Mucosa of rectum (tissue), 2 donors: ENCODE measurements around the gene C16orf86.

Experiments used
- H3K27ac ChIP-seq, 2 donors: one replicate each; pipeline ENCODE4 v1.7.0; 2013; ENCODE audit warnings: inconsistent platforms in 2 of 2, low read depth in 2 of 2, low read length in 2 of 2
- H3K27me3 ChIP-seq, 2 donors: one replicate each; pipeline ENCODE4 v1.7.0; 2013; ENCODE audit warnings: low read length in 2 of 2; ENCODE audit not compliant: control insufficient read depth in 2 of 2, insufficient read depth in 2 of 2
- H3K36me3 ChIP-seq, 2 donors: one replicate each; pipeline ENCODE4 v1.7.0; 2013; ENCODE audit warnings: low read length in 2 of 2; ENCODE audit not compliant: control insufficient read depth in 2 of 2, insufficient read depth in 2 of 2
- H3K4me1 ChIP-seq, 2 donors: one replicate each; pipeline ENCODE4 v1.7.0; 2013; ENCODE audit warnings: low read length in 2 of 2, mild to moderate bottlenecking in 1 of 2; ENCODE audit not compliant: control insufficient read depth in 2 of 2, insufficient read depth in 2 of 2
- H3K4me3 ChIP-seq, 2 donors: one replicate each; pipeline ENCODE4 v1.7.0; 2013; ENCODE audit warnings: low read length in 2 of 2
- H3K9ac ChIP-seq, 2 donors: one replicate each; pipeline ENCODE4 v1.7.0; 2013; ENCODE audit warnings: low read length in 2 of 2, low read depth in 1 of 2, mild to moderate bottlenecking in 1 of 2
- H3K9me3 ChIP-seq, 2 donors: one replicate each; pipeline ENCODE4 v1.7.0; 2013; ENCODE audit warnings: low read length in 2 of 2; ENCODE audit not compliant: control insufficient read depth in 2 of 2
- donor health status: healthy.
- donor health status: Normal muscosa, but diverticular disease.

Gene C16orf86

GRCh38 chr16:67674851-67675578 lies 8.4 kb downstream of the C16orf86 start:
- peaks cover 0 to 4% of the 10 kb centered on the region in 2 donors for H3K36me3 ChIP-seq
- peaks cover 29 to 48% of the 10 kb centered on the region in 2 donors for H3K4me1 ChIP-seq
- H3K9ac ChIP-seq, result no peak overlapping the region
- no peak overlapping the region for H3K4me3 ChIP-seq
- no peaks in the 10 kb centered on the region for H3K9me3 ChIP-seq
- H3K27ac ChIP-seq, result peak overlapping the region in 1 of 2 donors; percentile 81
- no peaks in the 10 kb centered on the region for H3K27me3 ChIP-seq

GRCh38 chr16:67675579-67675935 lies 8.9 kb downstream of the C16orf86 start:
- no peak overlapping the region for H3K27ac ChIP-seq
- no peaks in the 10 kb centered on the region for H3K27me3 ChIP-seq
- H3K9me3 ChIP-seq, result no peaks in the 10 kb centered on the region
- peaks cover 0 to 8% of the 10 kb centered on the region in 2 donors for H3K36me3 ChIP-seq
- peaks cover 29 to 48% of the 10 kb centered on the region in 2 donors for H3K4me1 ChIP-seq
- no peak overlapping the region for H3K4me3 ChIP-seq
- no peak overlapping the region for H3K9ac ChIP-seq

- Histone ChIP-seq H3K9me3 (no peaks in the 10 kb centered on the region), H3K27me3 (no peaks in the 10 kb centered on the region), H3K4me1 (peaks cover 31 to 51% of the 10 kb centered on the region in 2 donors), H3K36me3 (peaks cover 0 to 8% of the 10 kb centered on the region in 2 donors), H3K27ac (no peak overlapping the region), H3K4me3 (no peak overlapping the region), H3K9ac (no peak overlapping the region)
These were observed 9.4 kb downstream of the C16orf86 start for GRCh38 chr16:67675999-67676398.

- H3K9ac ChIP-seq, result no peak overlapping the region
- peaks cover 33 to 52% of the 10 kb centered on the region in 2 donors for H3K4me1 ChIP-seq
These were observed 9.9 kb downstream of the C16orf86 start for GRCh38 chr16:67676516-67676915.

GRCh38 chr16:67676939-67677338 lies 10.3 kb downstream of the C16orf86 start:
- no peak overlapping the region for H3K27ac ChIP-seq
- no peak overlapping the region for H3K9ac ChIP-seq
- H3K27me3 ChIP-seq, result no peaks in the 10 kb centered on the region
- no peak overlapping the region for H3K4me3 ChIP-seq
- peaks cover 33 to 52% of the 10 kb centered on the region in 2 donors for H3K4me1 ChIP-seq
- H3K9me3 ChIP-seq, result no peaks in the 10 kb centered on the region
- peaks cover 0 to 8% of the 10 kb centered on the region in 2 donors for H3K36me3 ChIP-seq

More at GRCh38 chr16:67676516-67676915, 9.9 kb downstream of the C16orf86 start:
- Histone ChIP-seq H3K4me3 (no peak overlapping the region), H3K36me3 (peaks cover 0 to 8% of the 10 kb centered on the region in 2 donors), H3K9me3 (no peaks in the 10 kb centered on the region), H3K27ac (no peak overlapping the region), H3K27me3 (no peaks in the 10 kb centered on the region)

GRCh38 chr16:67677712-67678111 lies 11.1 kb downstream of the C16orf86 start:
- H3K27ac ChIP-seq, result peak overlapping the region; percentile 38 to 55
- H3K4me3 ChIP-seq, result no peak overlapping the region
- peaks cover 30 to 52% of the 10 kb centered on the region in 2 donors for H3K4me1 ChIP-seq
- no peak overlapping the region for H3K9ac ChIP-seq
- peaks cover 0 to 8% of the 10 kb centered on the region in 2 donors for H3K36me3 ChIP-seq
- no peaks in the 10 kb centered on the region for H3K27me3 ChIP-seq
- H3K9me3 ChIP-seq, result no peaks in the 10 kb centered on the region

GRCh38 chr16:67678354-67679023 lies 11.9 kb downstream of the C16orf86 start:
- Histone ChIP-seq H3K27me3 (no peaks in the 10 kb centered on the region), H3K27ac (peak overlapping the region; percentile 38 to 66), H3K4me1 (peaks cover 23 to 47% of the 10 kb centered on the region in 2 donors), H3K9ac (no peak overlapping the region), H3K36me3 (peaks cover 0 to 12% of the 10 kb centered on the region in 2 donors), H3K9me3 (no peaks in the 10 kb centered on the region), H3K4me3 (no peak overlapping the region)

GRCh38 chr16:67679935-67680897 lies 13.6 kb downstream of the C16orf86 start:
- Histone ChIP-seq H3K9ac (peak overlapping the region in 1 of 2 donors; percentile 6), H3K27me3 (no peaks in the 10 kb centered on the region), H3K4me3 (no peak overlapping the region), H3K27ac (no peak overlapping the region), H3K9me3 (no peaks in the 10 kb centered on the region), H3K4me1 (peaks cover 15 to 36% of the 10 kb centered on the region in 2 donors), H3K36me3 (peaks cover 8 to 18% of the 10 kb centered on the region in 2 donors)

- peaks cover 12 to 19% of the 10 kb centered on the region in 2 donors for H3K36me3 ChIP-seq
- no peaks in the 10 kb centered on the region for H3K9me3 ChIP-seq
- no peaks in the 10 kb centered on the region for H3K27me3 ChIP-seq
- H3K27ac ChIP-seq, result no peak overlapping the region
- H3K9ac ChIP-seq, result no peak overlapping the region
- peaks cover 4 to 15% of the 10 kb centered on the region in 2 donors for H3K4me1 ChIP-seq
- H3K4me3 ChIP-seq, result no peak overlapping the region
These were observed 17.2 kb downstream of the C16orf86 start for GRCh38 chr16:67683767-67684166.
